ENCODE data around the gene NIPA2.

Gene NIPA2

DNA sequence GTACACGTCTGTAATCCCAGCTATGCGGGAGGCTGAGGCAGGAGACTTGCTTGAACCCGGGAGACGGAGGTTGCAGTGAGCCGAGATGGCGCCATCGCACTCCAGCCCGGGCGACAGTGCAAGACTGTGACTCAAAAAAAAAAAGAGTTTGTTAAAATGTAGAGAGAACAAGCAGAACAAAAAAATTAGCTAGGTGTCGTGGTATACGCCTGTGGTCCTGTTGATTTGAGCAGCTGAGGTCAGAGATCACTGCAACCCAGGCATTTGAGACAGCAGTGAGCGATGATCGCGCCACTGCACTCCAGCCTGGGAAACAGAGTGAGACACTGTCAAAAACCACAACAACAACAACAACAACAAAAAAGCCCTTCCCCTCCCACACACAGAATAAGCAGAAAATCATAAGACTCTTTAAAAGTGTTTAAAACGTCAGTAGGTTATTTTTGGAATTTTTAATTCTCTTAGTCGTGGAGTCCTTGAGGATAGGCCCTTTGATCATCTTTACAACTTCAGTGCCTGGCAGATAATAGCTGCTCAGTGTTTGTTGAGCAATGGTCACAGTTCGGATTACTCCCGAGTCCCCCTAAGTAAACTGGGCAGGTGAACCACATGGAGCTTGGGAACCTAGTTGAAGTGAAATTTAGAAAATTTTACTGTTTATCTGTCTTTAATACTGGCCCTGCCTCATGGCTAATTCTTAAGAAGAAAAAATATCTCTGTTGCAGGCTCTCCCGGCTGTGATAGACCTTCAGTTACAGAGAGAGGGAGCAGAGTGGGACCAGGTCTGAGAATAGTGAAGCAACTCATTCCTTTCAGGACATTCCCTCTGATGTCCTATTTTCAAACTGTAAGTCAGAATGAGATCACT lies 6.2 kb downstream of the NIPA2 start:
- DNase-seq = no peak

DNA sequence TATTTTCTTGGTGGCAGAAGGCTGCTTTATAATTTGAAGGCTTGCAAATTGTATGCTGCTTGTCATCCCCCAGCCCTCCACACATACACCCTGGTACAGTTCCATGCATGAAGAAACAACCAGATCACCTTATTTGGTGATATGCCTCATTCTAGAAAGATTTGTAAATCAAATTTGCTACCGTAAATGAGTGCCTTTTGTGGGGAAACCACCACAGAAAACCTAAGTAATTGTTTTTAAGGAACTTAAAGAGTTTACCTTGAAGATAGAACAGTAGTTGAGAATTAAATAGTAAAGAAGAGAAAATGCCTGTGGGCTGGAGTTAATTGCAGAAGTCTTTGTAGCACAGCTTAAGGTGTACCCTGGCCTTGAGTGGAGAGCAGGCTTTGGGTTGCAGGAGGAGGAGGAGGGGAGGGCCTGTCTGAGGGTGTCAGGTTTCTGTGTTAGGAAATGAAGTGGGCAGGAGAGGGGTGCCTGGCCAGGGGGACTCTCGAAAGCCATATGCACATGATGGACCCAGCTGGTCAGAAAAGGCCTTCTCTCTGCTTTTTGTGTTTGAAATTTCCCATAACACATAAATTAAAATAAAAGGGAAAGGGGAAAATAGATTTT lies 6.9 kb downstream of the NIPA2 start:
- no peak for DNase-seq

DNA sequence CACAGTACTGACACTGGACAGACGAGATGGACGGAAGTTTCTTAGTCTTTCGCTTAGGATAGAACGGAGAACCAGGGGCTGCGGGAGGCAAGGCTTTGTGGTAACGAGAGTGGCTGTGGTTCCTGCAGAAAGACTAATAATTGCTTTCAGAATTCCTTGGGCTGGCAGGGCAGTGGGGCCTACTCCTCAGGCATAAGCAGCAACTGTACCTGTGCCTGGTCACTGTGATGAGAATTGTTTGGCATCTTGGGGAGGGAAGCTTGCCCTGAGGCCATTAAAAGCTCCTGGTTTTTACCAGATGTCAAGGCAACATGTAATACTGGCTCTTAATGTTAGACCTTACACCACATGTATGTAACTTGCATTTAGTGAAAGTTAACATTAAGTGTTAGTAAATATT lies 7.6 kb downstream of the NIPA2 start:
- no peak for DNase-seq

DNA sequence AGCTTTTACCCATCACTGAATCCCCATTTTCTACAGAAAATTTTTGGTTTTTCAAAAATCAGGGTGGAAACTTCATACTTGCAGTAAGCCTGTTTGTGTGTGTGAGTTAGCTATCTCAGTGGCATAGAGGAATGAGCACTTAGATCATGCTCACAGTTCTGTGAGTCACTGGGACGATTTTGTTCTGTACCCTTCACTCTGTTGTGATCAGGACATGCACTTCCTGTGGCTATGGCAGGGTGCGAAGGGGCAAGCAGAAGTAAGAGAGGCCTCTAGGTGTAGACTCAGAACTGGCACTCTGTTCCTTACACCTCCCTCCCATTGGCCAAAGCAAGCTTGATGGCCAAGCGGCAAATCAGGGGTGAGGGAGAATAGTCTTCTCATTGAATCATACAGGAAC lies 11.6 kb downstream of the NIPA2 start:
- no peak for DNase-seq

DNA sequence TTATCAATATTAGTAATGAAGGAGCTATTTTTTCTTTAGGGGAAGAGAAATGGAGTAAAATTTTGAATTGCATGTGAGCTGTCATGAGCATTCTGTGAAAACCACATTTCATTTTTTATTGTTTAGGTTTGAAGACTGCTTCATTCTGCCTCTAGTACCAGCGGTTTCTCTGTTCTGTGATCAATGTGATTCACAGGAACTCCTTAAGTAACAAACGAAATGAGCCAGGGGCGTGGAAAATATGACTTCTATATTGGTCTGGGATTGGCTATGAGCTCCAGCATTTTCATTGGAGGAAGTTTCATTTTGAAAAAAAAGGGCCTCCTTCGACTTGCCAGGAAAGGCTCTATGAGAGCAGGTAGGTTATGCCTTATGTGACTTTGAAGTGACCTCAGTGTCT lies 13.0 kb downstream of the NIPA2 start:
- no peak for DNase-seq

DNA sequence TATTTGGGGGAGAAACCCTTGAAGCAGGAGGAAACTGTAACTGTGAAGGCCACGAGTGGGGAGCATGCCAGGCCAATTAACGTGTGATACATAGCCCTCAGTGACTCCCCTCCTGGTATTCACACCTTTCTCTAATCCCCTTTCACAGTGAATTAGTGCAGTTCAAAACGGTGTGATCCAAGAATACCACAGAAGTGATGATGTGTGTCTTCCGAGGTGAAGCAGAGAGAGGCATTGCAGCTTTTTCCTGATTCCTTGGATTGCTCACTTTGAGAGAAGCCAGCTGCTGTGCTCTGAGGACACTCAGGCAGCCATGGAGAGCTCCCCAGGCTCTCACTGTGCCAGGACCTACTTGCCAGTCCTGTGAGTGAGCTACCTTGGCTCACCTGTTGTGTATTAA lies 17.3 kb downstream of the NIPA2 start:
- no peak for DNase-seq

DNA sequence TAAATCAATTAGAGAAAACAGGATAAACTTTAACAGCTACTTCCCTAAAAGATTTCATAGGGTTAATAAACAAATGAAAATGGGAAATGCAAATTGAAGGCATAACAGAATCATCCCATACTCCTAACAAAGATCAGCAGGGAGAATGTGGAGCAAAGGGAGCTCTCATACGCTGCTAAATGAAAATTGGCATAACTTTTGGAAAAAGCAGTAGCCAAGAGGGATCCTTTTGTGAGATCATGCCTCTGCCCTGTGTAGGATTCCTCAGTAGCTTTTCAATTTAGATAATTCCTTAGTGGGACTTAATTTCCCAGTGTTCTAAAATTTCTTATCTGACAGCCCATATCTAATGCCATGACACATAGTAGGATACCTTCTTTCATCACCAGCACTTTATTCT lies 18.2 kb downstream of the NIPA2 start:
- no peak for DNase-seq

DNA sequence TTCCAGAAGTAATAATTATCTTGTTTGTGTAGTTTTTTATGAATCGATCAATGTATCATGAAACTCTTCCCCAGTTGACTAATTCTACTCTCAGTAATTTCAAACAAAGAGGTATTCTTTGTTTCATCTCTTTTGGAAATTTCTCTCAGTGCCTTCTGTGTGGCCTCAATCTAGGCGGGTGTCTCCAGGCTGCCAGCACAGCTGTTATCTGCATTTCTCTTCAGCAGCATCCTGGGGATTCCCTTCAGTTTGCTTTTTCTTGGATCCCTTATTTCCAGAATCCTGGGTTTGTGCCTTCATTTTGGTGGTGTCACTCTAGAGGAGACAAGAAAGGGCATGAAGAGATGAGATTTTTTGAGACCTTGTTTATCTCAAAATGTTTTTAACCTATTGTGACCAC lies 22.7 kb downstream of the NIPA2 start:
- no peak for DNase-seq

DNA sequence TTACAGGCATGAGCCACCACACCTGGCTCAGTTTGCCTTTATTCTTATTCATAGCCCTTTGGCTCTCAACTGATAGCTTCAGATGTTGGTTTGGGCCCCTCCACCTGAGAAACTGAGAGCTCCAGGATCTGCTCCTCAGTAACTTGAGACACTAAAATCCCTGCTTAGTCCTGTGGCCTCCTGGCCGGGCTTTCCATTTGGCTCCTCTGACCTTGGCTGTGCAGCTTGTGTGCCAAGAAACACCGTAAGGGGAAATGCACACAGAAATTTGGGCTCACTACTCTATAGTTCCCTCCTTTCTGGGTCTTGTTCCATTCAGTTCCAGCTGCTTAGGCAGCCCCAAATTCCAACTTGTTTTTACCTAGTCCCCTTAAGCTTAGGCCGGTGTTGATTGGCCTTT lies 24.9 kb downstream of the NIPA2 start:
- no peak for DNase-seq

DNA sequence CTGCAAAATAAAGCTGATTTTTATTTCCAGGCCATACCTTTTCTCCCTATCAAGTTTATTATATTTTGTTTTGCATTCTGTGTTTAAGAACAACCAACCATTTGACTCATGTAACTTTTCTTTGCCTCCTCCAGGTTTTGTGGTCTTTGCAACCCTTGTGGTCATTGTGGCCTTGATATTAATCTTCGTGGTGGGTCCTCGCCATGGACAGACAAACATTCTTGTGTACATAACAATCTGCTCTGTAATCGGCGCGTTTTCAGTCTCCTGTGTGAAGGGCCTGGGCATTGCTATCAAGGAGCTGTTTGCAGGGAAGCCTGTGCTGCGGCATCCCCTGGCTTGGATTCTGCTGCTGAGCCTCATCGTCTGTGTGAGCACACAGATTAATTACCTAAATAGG lies 27.6 kb downstream of the NIPA2 start:
- no peak for DNase-seq

DNA sequence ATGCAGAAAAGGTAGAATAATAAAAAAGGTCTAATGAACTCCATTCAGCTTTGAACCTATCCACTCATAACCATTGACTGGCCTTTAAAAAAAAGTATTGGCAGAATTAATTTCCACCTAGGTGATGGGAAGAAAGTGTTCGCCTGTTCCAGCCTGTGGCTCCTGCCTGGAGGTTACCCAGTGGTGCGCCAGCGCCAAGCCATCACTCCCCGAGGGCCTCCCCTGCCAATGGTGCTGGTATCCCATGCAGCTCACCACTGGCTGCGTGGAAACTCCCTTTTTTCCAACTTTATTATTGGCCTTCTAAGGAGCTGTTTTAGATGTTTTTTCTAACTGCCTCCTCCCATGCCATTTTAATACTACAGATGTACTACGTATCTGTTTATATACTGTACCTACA lies 29.4 kb downstream of the NIPA2 start:
- no peak for DNase-seq

DNA sequence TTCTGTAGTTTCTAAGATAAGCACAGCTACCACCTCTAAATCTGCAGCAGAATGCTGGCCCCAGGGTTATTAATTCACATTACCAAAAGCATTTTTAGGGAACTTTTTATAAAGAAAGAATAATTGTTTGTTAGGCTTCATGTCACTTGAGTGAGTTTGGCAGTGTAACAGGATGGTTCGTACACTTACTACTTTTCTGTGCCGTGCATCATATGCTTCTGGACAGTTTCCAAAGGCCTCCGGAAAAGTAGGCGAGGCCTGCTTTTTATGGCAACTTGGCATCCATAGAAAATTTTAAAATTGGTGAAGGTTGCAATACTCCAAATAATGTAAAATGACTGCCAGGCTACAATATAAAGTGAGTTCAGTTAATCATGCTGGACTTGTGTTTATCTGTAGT lies 30.0 kb downstream of the NIPA2 start:
- DNase-seq = no peak

DNA sequence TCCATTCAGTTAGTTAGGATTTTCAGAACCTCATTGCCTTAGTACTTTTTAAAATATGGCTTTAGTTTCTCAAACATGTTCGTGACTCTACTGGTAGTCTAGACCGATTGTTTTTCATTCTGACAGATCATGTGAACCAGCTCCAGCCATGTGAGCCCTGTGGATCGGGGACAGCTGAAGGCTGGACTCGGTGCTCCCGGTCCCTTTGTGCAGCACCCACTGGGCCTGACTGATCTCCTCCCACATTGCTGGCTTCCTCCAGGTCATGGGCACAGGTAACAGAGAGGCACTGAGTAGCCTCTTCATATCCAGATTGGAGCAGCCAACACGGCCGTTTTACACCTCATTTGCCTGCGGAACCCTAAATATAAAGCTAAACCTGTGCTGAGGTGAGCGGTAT lies 30.5 kb downstream of the NIPA2 start:
- no peak for DNase-seq

DNA sequence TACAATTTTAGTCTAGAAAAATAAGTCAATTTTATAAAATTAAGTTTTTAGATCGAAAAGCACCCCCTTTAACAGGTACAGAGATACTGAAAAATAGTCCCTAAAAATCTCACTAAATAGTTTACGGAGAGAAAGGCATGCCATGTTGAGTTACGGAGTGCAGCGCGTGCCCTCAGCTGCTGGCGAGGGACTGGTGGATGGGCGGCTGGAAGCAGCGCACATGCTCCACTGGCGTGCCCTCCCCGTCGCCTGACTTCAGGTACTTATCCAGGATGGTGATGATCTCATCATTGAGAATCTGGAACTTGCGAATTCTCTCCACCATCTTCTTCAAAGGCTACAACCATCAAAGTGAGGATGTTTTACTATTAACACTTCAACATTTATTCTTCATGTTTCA lies 31.4 kb downstream of the NIPA2 start:
- DNase-seq = no peak

DNA sequence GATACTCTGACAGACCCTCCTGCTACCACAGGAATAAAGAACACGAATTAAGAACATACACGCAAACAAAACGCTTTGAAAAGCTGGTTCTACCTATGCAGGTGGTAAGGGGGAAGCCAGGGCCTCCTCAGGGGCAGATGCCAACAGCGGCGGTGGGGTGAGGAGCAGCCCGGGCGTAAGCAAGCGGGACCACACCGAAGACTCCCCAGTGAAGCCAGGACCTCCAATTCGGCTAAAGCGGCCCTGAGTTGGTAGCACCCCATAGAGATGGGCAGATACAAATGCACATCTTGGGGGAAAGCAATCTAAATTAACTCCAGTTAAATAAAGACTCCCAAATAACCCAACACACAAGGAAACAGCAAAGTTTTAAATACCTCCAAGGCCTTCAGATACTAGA lies 32.4 kb downstream of the NIPA2 start:
- no peak for DNase-seq

DNA sequence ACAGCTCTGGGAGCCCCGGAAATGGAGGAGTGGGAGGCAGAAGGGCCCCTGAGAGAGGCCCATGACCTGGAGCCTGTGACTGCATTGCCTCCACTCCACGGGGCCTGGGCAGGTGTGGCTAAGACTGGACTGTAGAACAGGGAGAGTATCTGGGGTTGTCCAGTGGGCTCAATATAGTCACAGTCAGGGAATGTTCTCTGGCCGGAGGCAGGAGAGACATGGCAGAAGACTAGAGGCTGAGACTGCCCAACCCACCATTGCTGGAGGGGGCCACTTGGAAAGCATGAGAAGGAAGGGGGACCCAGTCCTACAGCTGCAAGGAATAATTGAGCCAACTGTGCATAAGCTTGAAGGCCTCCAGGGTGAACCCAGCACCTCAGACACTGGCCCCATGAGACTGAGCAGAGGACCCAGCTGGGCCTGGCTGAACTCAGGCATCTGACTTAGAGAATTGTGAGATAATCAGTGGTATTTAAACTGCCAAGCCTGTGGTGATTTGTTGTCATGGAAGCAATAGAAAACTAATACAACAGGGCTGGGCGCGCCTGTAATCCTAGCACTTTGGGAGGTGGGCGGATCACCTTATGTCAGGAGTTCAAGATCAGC lies 33.1 kb downstream of the NIPA2 start:
- DNase-seq = no peak

DNA sequence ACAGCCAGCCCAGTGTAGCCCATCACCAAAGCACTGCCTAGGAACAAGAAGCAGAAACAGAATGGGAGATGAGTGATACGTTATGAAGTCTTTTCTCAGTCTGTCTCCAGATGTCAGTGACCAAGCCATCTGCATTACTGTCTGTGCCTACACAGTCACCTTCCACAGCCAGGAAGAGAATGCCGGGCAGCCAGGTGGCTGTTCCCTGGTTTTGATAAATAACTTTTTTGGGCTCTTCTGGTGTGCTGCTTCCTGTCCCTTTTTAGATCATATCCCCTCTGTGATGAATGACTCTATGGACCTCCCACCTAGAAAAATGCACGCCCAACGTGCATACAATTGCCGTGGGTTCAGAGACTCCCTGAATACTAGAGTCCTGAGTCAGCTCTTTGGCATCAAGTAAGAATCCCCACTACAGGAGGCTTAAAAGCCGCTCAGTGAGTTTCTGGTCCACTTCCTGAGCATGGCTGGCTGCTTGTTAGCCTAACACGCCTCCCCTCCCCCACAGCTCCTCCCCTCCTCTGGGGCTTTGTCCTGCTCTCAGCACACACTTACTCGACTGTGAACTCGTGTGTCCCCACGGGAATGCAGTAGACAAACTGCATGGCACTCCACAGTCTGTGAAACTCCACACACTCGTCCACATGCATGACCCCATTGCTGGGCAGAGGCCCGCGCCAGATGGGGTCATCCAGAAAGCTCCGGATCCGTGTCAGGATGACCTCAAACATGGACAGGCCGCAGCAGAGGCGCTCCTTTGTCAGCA lies 34.7 kb downstream of the NIPA2 start:
- DNase-seq = no peak

DNA sequence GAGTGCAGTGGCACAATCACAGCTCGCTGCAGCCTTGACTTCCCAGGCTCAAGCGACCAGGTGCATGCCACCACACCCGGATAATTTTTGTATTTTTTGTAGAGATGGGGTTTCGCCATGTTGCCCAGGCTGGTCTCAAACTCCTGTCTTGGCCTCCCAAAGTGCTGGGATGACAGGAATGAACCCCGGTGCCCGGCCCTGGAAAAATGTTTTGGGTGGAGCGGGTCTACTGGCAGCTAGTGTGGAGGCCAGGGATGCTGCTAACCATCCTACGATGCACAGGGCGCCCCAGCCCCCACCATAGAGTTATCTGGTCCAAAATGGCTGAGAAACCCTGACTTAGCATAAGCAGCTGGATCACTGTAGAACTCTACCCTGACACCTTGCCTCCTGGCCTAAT lies 35.4 kb downstream of the NIPA2 start:
- DNase-seq = no peak

DNA sequence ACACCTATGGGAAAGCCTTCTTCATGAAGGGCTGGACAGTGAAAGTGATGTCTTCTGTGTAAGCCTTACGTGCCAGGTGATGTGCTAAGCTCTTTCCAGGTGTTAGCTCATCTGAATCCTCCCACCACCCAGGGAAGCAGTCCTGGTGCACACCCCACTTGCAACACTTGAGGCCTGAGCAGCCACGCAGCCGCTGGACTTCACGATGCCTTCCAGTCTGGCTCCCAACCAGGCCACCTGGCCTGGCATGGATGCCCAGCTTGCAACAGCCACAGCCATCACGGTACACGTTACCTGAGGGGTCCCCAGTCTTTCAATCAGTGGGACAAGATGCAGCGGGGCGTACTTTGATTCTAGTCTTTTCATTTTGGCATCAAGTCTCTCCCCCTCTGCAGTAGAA lies 35.8 kb downstream of the NIPA2 start:
- no peak for DNase-seq

DNA sequence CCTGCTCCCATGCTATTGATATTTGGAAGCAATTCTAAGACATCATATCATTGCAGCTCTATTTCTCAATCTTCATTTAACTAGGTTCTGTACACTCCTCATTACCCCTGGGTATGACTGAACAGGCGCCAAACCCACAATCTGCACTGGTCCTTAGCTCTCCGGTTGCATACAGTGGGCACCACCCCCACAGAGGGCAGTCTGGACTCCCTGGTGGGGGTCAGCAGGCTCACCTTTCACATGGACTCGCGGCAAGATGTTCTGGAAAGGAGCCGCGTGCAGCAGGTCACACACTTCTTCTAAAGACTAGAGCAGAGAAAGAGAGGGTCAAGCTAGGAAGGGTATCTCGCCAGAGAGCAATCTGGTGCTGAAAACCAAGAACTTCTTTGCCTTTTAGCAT lies 36.5 kb downstream of the NIPA2 start:
- no peak for DNase-seq

DNA sequence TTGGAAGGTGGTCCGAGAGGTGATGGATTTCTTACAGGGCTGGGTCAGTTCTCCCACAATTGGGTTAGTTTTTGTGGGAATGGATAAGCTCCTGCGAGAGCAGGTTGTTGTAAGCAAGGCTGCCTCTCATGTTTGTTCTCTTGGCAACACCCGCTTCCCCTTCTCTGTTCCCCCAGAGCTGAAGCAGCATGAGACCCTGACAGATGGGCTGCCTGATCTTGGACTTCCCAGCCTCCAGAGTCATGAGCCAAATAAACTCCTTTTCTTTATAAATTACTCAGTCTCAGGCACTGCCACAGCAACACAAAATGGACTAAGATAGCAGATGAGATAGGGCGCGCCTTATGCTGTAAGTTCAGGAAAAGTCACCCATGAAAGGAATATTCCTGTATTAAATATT lies 38.7 kb downstream of the NIPA2 start:
- no peak for DNase-seq

DNA sequence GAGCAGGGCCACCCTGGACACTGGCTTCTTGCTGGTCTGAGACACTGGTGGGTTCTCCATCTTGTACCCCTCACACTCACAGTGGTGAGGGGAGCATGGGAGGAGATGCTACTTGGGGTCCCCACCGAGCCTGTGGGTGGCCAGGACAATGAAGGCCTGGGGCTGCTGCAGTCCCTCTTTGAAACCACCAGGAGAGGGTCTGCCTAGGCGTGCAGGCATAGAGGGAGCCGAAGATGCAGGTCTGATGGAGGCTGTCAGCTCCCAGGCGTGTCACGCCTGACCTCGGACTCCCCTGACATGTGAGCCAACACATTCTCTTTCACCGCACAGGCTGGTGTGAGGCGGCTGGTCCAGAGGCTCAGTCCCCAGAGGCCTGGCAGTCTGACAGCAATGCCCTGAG lies 39.1 kb downstream of the NIPA2 start:
- no peak for DNase-seq

DNA sequence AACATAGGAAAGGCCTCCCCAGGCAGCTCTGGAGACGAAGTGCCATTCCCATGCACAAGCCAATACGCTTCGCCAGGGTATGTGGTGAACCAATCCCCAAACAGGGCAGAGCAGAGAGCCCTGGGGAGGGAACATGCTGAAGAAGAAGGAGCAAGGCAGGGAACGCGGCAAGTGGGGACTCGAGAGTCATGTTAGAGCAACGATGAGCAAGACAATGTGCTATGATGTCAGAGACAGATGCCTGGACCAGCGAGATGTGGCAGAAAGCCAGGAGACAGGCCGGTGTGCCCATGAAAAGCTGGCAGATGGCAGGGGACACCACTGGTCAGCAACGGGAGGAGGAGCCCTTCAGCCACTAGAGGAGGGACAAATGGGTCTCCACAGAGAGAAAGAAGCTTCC lies 39.6 kb downstream of the NIPA2 start:
- DNase-seq = no peak
